Trophoblast cell (in vitro differentiated cells and primary cell): Measurements from ENCODE around the gene IL31.

ENCODE experiments used
- DNase-seq, 2 donors: peaks; one replicate each; pipeline ENCODE4 v3.0.0-alpha.2; 2016
- H2AFZ ChIP-seq: 2 replicates; pipeline ENCODE4 v1.6.1; 2013; ENCODE audit warnings: low read length, moderate library complexity, mild to moderate bottlenecking; ENCODE audit not compliant: insufficient read depth, poor library complexity
- H2AK5ac ChIP-seq: 2 replicates; pipeline ENCODE4 v1.6.1; 2013; ENCODE audit warnings: mild to moderate bottlenecking, low read length
- H2BK120ac ChIP-seq: 2 replicates; pipeline ENCODE4 v1.6.1; 2013; ENCODE audit warnings: low read length, mild to moderate bottlenecking, moderate library complexity; ENCODE audit not compliant: insufficient read depth, poor library complexity
- H2BK12ac ChIP-seq: 2 replicates; pipeline ENCODE4 v1.6.1; 2013; ENCODE audit warnings: mild to moderate bottlenecking, low read length, moderate library complexity
- H2BK5ac ChIP-seq: 2 replicates; pipeline ENCODE4 v1.6.1; 2013; ENCODE audit warnings: low read length, low read depth, moderate library complexity, mild to moderate bottlenecking; ENCODE audit not compliant: poor library complexity
- H3K14ac ChIP-seq: 2 replicates; pipeline ENCODE4 v1.6.1; 2013; ENCODE audit warnings: mild to moderate bottlenecking, low read length
- H3K18ac ChIP-seq: 2 replicates; pipeline ENCODE4 v1.6.1; 2013; ENCODE audit warnings: mild to moderate bottlenecking, low read length
- H3K23ac ChIP-seq: 2 replicates; pipeline ENCODE4 v1.6.1; 2013; ENCODE audit warnings: low read length
- H3K27ac ChIP-seq: 2 replicates; pipeline ENCODE4 v1.5.1; 2013; ENCODE audit warnings: low read depth, mild to moderate bottlenecking, inconsistent platforms, low read length, moderate library complexity
- H3K27me3 ChIP-seq: 2 replicates; pipeline ENCODE4 v1.6.1; 2013; ENCODE audit warnings: inconsistent platforms, mild to moderate bottlenecking, low read length, moderate library complexity; ENCODE audit not compliant: insufficient read depth
- H3K36me3 ChIP-seq, 2 experiments: 1 replicate in 1 of 2; 2 replicates in 1 of 2; pipeline ENCODE4 v1.6.1; 2013; ENCODE audit warnings: low read length in 2 of 2, mild to moderate bottlenecking in 2 of 2, moderate library complexity in 1 of 2; ENCODE audit not compliant: insufficient read depth in 2 of 2, control insufficient read depth in 1 of 2
- H3K4ac ChIP-seq: 2 replicates; pipeline ENCODE4 v1.6.1; 2013; ENCODE audit warnings: low read depth, mild to moderate bottlenecking, low read length, moderate library complexity
- H3K4me1 ChIP-seq, 2 experiments: 1 replicate in 1 of 2; 2 replicates in 1 of 2; pipeline ENCODE4 v1.6.1; 2013; ENCODE audit warnings: low read length in 2 of 2, mild to moderate bottlenecking in 2 of 2, moderate library complexity in 1 of 2; ENCODE audit not compliant: insufficient read depth in 2 of 2, control insufficient read depth in 1 of 2
- H3K4me2 ChIP-seq: 2 replicates; pipeline ENCODE4 v1.6.1; 2013; ENCODE audit warnings: inconsistent platforms, mild to moderate bottlenecking, low read length, moderate library complexity
- H3K4me3 ChIP-seq: 2 replicates; pipeline ENCODE4 v1.5.1; 2013; ENCODE audit warnings: mild to moderate bottlenecking, low read depth, low read length, inconsistent platforms
- H3K79me1 ChIP-seq: one replicate; pipeline ENCODE4 v1.6.1; 2013; ENCODE audit warnings: low read length
- H3K79me2 ChIP-seq: 2 replicates; pipeline ENCODE4 v1.6.1; 2013; ENCODE audit warnings: low read length, mild to moderate bottlenecking; ENCODE audit not compliant: control insufficient read depth, insufficient read depth, poor library complexity
- H3K9ac ChIP-seq: 2 replicates; pipeline ENCODE4 v1.6.1; 2013; ENCODE audit warnings: mild to moderate bottlenecking, low read length
- H3K9me3 ChIP-seq: 2 replicates; pipeline ENCODE4 v1.6.1; 2013; ENCODE audit warnings: low read depth, mild to moderate bottlenecking, control low read depth, inconsistent platforms, low read length; ENCODE audit not compliant: insufficient read depth
- H4K12ac ChIP-seq: 2 replicates; pipeline ENCODE4 v1.6.1; 2013; ENCODE audit warnings: low read depth, mild to moderate bottlenecking, low read length, moderate library complexity
- H4K8ac ChIP-seq: 2 replicates; pipeline ENCODE4 v1.6.1; 2013; ENCODE audit warnings: low read depth, mild to moderate bottlenecking, low read length, moderate library complexity
- H4K91ac ChIP-seq: one replicate; pipeline ENCODE4 v1.6.1; 2013; ENCODE audit warnings: low read depth, mild to moderate bottlenecking, low read length, moderate library complexity
- WGBS: extraction: QIAGEN DNeasy Blood & Tissue Kit; methylation state at CpG from one replicate; pipeline ENCODE4 v1.1.7; 2013; ENCODE audit warnings: missing lambda C conversion rate; ENCODE audit not compliant: insufficient read length, insufficient coverage; ENCODE audit errors: extremely low coverage; 5-methylcytosine and 5-hydroxymethylcytosine counted together

The IL31 gene

GRCh38 chr12:122201381-122201780, 27.4 kb upstream of the IL31 start:
- no peak overlapping the region for H2BK5ac ChIP-seq
- H3K79me2 ChIP-seq: no peaks in the 10 kb centered on the region
- peaks cover 1 to 2% of the 10 kb centered on the region in 2 experiments for H3K36me3 ChIP-seq
- H3K9me3 ChIP-seq: peaks cover 1% of the 10 kb centered on the region
- H3K23ac ChIP-seq: no peak overlapping the region
- no peak overlapping the region for H2BK12ac ChIP-seq
- H3K14ac ChIP-seq: no peak overlapping the region
- H3K27me3 ChIP-seq: peaks cover 13% of the 10 kb centered on the region
- H3K18ac ChIP-seq: no peak overlapping the region
- no peak overlapping the region for H4K8ac ChIP-seq
- no peak overlapping the region for H3K9ac ChIP-seq
- DNase-seq: no peak
- H3K27ac ChIP-seq: no peak overlapping the region
- peaks cover 2% of the 10 kb centered on the region for H3K79me1 ChIP-seq
- WGBS: no CpG with 5 or more reads among the region's 5 CpGs
- no peak overlapping the region for H2AFZ ChIP-seq
- H3K4me1 ChIP-seq: peaks cover 6 to 10% of the 10 kb centered on the region in 2 experiments
- no peak overlapping the region for H4K91ac ChIP-seq
- H4K12ac ChIP-seq: no peak overlapping the region
- H2BK120ac ChIP-seq: no peak overlapping the region
- H3K4me2 ChIP-seq: no peak overlapping the region
- H3K4ac ChIP-seq: no peak overlapping the region
- H2AK5ac ChIP-seq: no peak overlapping the region
- no peak overlapping the region for H3K4me3 ChIP-seq

DNA sequence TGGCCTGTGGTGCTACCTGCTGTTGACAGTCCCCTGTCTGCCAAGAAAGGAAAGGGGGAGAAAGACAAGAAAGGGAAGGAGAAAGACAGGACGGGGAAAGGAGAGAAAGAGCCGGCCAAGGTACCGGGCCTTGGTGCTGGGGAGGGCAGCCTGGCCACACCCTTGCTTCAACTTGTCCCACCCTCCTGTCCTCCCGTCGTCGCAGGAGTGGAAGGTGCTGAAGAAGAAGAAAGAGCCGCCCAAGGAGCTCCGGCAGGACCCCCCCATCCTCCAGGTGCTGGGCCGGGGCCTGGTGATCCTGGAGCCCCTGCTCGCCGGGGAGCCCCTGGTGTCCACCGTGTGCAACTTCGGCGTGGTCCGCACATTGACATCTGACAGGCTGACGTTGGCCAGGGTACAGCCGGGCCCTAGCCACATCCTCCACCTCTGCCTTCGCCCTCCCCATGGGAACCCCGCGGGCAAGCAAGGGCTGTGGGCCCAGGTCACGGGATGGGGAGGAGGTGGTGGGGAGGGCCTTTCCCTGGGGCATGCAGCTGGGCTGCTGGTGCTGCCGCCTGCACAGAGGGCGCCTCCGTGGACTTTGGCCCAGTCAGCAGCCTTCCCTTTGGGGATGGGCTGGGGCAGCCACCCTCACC, 26.6 kb upstream of the IL31 start:
- H4K8ac ChIP-seq: no peak overlapping the region
- no peak overlapping the region for H3K4me2 ChIP-seq
- H3K9me3 ChIP-seq: peaks cover 1% of the 10 kb centered on the region

GRCh38 chr12:122199484-122200355, 25.7 kb upstream of the IL31 start:
- no CpG with 5 or more reads among the region's 29 CpGs for WGBS
- H3K4me2 ChIP-seq: no peak overlapping the region
- H3K18ac ChIP-seq: no peak overlapping the region
- peaks cover 2% of the 10 kb centered on the region for H3K79me1 ChIP-seq
- H2BK12ac ChIP-seq: no peak overlapping the region
- H3K4me1 ChIP-seq: peaks cover 6 to 10% of the 10 kb centered on the region in 2 experiments
- no peak overlapping the region for H2BK120ac ChIP-seq
- no peak overlapping the region for H3K4me3 ChIP-seq
- no peak overlapping the region for H3K14ac ChIP-seq
- no peak for DNase-seq
- H3K9ac ChIP-seq: no peak overlapping the region
- no peak overlapping the region for H4K91ac ChIP-seq
- no peaks in the 10 kb centered on the region for H3K9me3 ChIP-seq
- no peak overlapping the region for H3K27ac ChIP-seq
- H3K79me2 ChIP-seq: no peaks in the 10 kb centered on the region
- no peak overlapping the region for H2BK5ac ChIP-seq
- H4K8ac ChIP-seq: no peak overlapping the region
- H2AK5ac ChIP-seq: no peak overlapping the region
- no peaks in the 10 kb centered on the region for H3K36me3 ChIP-seq
- peaks cover 10% of the 10 kb centered on the region for H3K27me3 ChIP-seq
- no peak overlapping the region for H3K23ac ChIP-seq
- H3K4ac ChIP-seq: no peak overlapping the region
- no peak overlapping the region for H2AFZ ChIP-seq
- no peak overlapping the region for H4K12ac ChIP-seq

More for the DNA sequence above, 26.6 kb upstream of the IL31 start:
- Histone ChIP-seq H3K14ac (no peak overlapping the region), H2AFZ (no peak overlapping the region), H3K79me1 (peaks cover 2% of the 10 kb centered on the region), H3K18ac (no peak overlapping the region), H3K4me3 (no peak overlapping the region), H3K27ac (no peak overlapping the region), H3K4me1 (peaks cover 6 to 10% of the 10 kb centered on the region in 2 experiments), H3K4ac (no peak overlapping the region), H3K36me3 (no peaks in the 10 kb centered on the region), H2AK5ac (no peak overlapping the region), H2BK120ac (no peak overlapping the region), H3K23ac (no peak overlapping the region), H4K12ac (no peak overlapping the region), H2BK5ac (no peak overlapping the region), H4K91ac (no peak overlapping the region), H3K79me2 (no peaks in the 10 kb centered on the region), H2BK12ac (no peak overlapping the region), H3K9ac (no peak overlapping the region), H3K27me3 (peaks cover 13% of the 10 kb centered on the region)
- DNase-seq: no peak
- no CpG with 5 or more reads among the region's 24 CpGs for WGBS

- no peak overlapping the region for H3K27ac ChIP-seq
- no peaks in the 10 kb centered on the region for H3K36me3 ChIP-seq
Observed at GRCh38 chr12:122197612-122197966, 23.6 kb upstream of the IL31 start.

More at GRCh38 chr12:122197612-122197966, 23.6 kb upstream of the IL31 start:
- Histone ChIP-seq H3K14ac (no peak overlapping the region), H4K8ac (no peak overlapping the region), H3K4me2 (no peak overlapping the region), H2BK5ac (no peak overlapping the region), H3K23ac (no peak overlapping the region), H2BK12ac (no peak overlapping the region), H3K4me3 (no peak overlapping the region), H3K27me3 (no peaks in the 10 kb centered on the region), H4K91ac (no peak overlapping the region), H3K18ac (no peak overlapping the region), H2AFZ (no peak overlapping the region), H3K79me2 (no peaks in the 10 kb centered on the region), H3K4ac (no peak overlapping the region), H3K79me1 (no peaks in the 10 kb centered on the region), H2BK120ac (no peak overlapping the region), H2AK5ac (no peak overlapping the region), H3K9me3 (no peaks in the 10 kb centered on the region), H3K4me1 (peaks cover 0 to 2% of the 10 kb centered on the region in 2 experiments), H3K9ac (no peak overlapping the region), H4K12ac (no peak overlapping the region)
- no peak for DNase-seq
- WGBS: no CpG with 5 or more reads among the region's 1 CpG
